DOHH2 (cell line): Measurements from ENCODE around the gene RPUSD1.

Experiments used
- H3F3A ChIP-seq: fragments of 200-600 bp; sonication (generic), shearing (Covaris generic); 2 replicates; pipeline ENCODE4 v1.6.0; 2016; ENCODE audit warnings: antibody characterized with exemption, mild to moderate bottlenecking; ENCODE audit not compliant: control insufficient read depth, insufficient read depth
- H3K27ac ChIP-seq: fragments of 200-600 bp; sonication (generic); 2 replicates; pipeline ENCODE4 v1.5.1; 2014; ENCODE audit warnings: low read depth, mild to moderate bottlenecking, low read length, moderate library complexity
- H3K27me3 ChIP-seq: fragments of 200-600 bp; sonication (generic); 2 replicates; pipeline ENCODE4 v1.6.1; 2014; ENCODE audit warnings: mild to moderate bottlenecking, low read length, mixed read lengths; ENCODE audit not compliant: control insufficient read depth
- H3K36me3 ChIP-seq: fragments of 200-600 bp; sonication (generic); 2 replicates; pipeline ENCODE4 v1.6.1; 2014; ENCODE audit warnings: mild to moderate bottlenecking, low read length, moderate library complexity, mixed read lengths; ENCODE audit not compliant: control insufficient read depth
- H3K4me1 ChIP-seq: fragments of 200-600 bp; sonication (generic); 2 replicates; pipeline ENCODE4 v1.6.1; 2014; ENCODE audit warnings: mild to moderate bottlenecking, low read length, mixed read lengths; ENCODE audit not compliant: control insufficient read depth
- H3K4me2 ChIP-seq: fragments of 200-600 bp; sonication (generic); 2 replicates; pipeline ENCODE4 v1.6.0; 2014; ENCODE audit warnings: mild to moderate bottlenecking, low read length, moderate library complexity
- H3K4me3 ChIP-seq: fragments of 200-600 bp; sonication (generic); 2 replicates; pipeline ENCODE4 v1.5.1; 2014; ENCODE audit warnings: mild to moderate bottlenecking, low read length, mixed read lengths
- H3K79me2 ChIP-seq: fragments of 200-600 bp; sonication (generic); 2 replicates; pipeline ENCODE4 v1.6.1; 2014; ENCODE audit warnings: mild to moderate bottlenecking, low read length, mixed read lengths; ENCODE audit not compliant: control insufficient read depth
- H3K9me2 ChIP-seq: fragments of 200-600 bp; sonication (generic); replicated peaks from 2 replicates; pipeline ENCODE4 v1.6.1; 2014; ENCODE audit warnings: mild to moderate bottlenecking, low read length, mixed read lengths; ENCODE audit not compliant: control insufficient read depth
- H3K9me3 ChIP-seq: fragments of 200-600 bp; sonication (generic); 2 replicates; pipeline ENCODE4 v1.6.1; 2014; ENCODE audit warnings: antibody characterized with exemption, low read length, mixed read lengths; ENCODE audit not compliant: control insufficient read depth, insufficient read depth
- H4K20me1 ChIP-seq: fragments of 200-600 bp; sonication (generic); 2 replicates; pipeline ENCODE4 v1.6.0; 2014; ENCODE audit warnings: low read depth, mild to moderate bottlenecking, antibody characterized with exemption, low read length, moderate library complexity; ENCODE audit not compliant: control insufficient read depth, insufficient read depth
- CTCF ChIP-seq: fragments of 200-600 bp; sonication (generic); IDR thresholded peaks from one replicate; pipeline ENCODE4 v1.5.1; 2014; ENCODE audit warnings: antibody characterized with exemption, mild to moderate bottlenecking, low read depth, low read length; ENCODE audit not compliant: poor library complexity, severe bottlenecking
- EZH2phosphoT487 ChIP-seq: fragments of 200-600 bp; sonication (generic); IDR thresholded peaks from 2 replicates; pipeline ENCODE4 v1.6.1; 2017; ENCODE audit warnings: borderline replicate concordance, mild to moderate bottlenecking, antibody characterized with exemption, low read length, moderate library complexity, mixed read lengths

The RPUSD1 gene

GRCh38 chr16:807347-808084, 19.3 kb upstream of the RPUSD1 start:
- no peaks in the 10 kb centered on the region for H3K9me2 ChIP-seq
- TF ChIP-seq EZH2phosphoT487 (no peak), CTCF (no peak)
- peaks cover 5% of the 10 kb centered on the region for H3K36me3 ChIP-seq
- H3F3A ChIP-seq: no peaks in the 10 kb centered on the region; the same call in 1 of the 2 replicates
- H3K9me3 ChIP-seq: no peaks in the 10 kb centered on the region
- H3K79me2 ChIP-seq: peaks cover 11% of the 10 kb centered on the region
- H3K27me3 ChIP-seq: peaks cover 25% of the 10 kb centered on the region
- peak overlapping the region; percentile 75 for H3K27ac ChIP-seq
- H3K4me2 ChIP-seq: peak overlapping the region; percentile 98
- H3K4me1 ChIP-seq: peaks cover 8% of the 10 kb centered on the region
- H4K20me1 ChIP-seq: 0 out of 2 replicates have a peak, but pooled peaks cover 3% of the 10 kb centered on the region
- H3K4me3 ChIP-seq: peak overlapping the region; percentile 96

GRCh38 chr16:805474-805873, 17.3 kb upstream of the RPUSD1 start:
- Histone ChIP-seq H3K4me3 (no peak overlapping the region), H3F3A (no peaks in the 10 kb centered on the region; the same call in 1 of the 2 replicates), H3K27me3 (peaks cover 39% of the 10 kb centered on the region), H3K4me1 (peaks cover 12% of the 10 kb centered on the region), H3K9me2 (no peaks in the 10 kb centered on the region), H3K9me3 (no peaks in the 10 kb centered on the region), H3K79me2 (peaks cover 11% of the 10 kb centered on the region), H4K20me1 (0 out of 2 replicates have a peak, but pooled peaks cover 8% of the 10 kb centered on the region), H3K36me3 (peaks cover 5% of the 10 kb centered on the region), H3K4me2 (no peak overlapping the region), H3K27ac (no peak overlapping the region)
- TF ChIP-seq EZH2phosphoT487 (no peak), CTCF (no peak)

- TF ChIP-seq CTCF (no peak), EZH2phosphoT487 (no peak)
- H3K27ac ChIP-seq: no peak overlapping the region
- no peaks in the 10 kb centered on the region; the same call in 1 of the 2 replicates for H3F3A ChIP-seq
- peaks cover 12% of the 10 kb centered on the region for H3K4me1 ChIP-seq
- no peaks in the 10 kb centered on the region for H3K9me3 ChIP-seq
- 0 out of 2 replicates have a peak, but pooled peaks cover 8% of the 10 kb centered on the region for H4K20me1 ChIP-seq
- H3K27me3 ChIP-seq: peaks cover 47% of the 10 kb centered on the region
- no peaks in the 10 kb centered on the region for H3K9me2 ChIP-seq
- no peak overlapping the region for H3K4me2 ChIP-seq
- H3K79me2 ChIP-seq: peaks cover 11% of the 10 kb centered on the region
- no peak overlapping the region for H3K4me3 ChIP-seq
- H3K36me3 ChIP-seq: peaks cover 5% of the 10 kb centered on the region
These were observed 16.2 kb upstream of the RPUSD1 start for GRCh38 chr16:804193-805048.
